Neuronal stem cell (in vitro differentiated cells): ENCODE results near the gene NAV2.

Experiments used
- DNase-seq: peaks from one replicate; pipeline ENCODE4 v3.0.0-alpha.2; 2013; ENCODE audit warnings: low spot score
- H2AFZ ChIP-seq: one replicate; pipeline ENCODE4 v1.6.1; 2013; ENCODE audit warnings: mild to moderate bottlenecking, low read length, inconsistent platforms
- H2AK5ac ChIP-seq: 2 replicates; pipeline ENCODE4 v1.6.1; 2013; ENCODE audit warnings: low read depth, mild to moderate bottlenecking, inconsistent platforms, low read length, moderate library complexity, mixed read lengths
- H2BK120ac ChIP-seq: 2 replicates; pipeline ENCODE4 v1.6.1; 2013; ENCODE audit warnings: low read depth, mild to moderate bottlenecking, inconsistent platforms, low read length, moderate library complexity, mixed read lengths
- H2BK12ac ChIP-seq: one replicate; pipeline ENCODE4 v1.6.1; 2013; ENCODE audit warnings: low read length, inconsistent platforms
- H2BK15ac ChIP-seq: 2 replicates; pipeline ENCODE4 v1.6.1; 2013; ENCODE audit warnings: mild to moderate bottlenecking, low read length, inconsistent platforms, mixed read lengths
- H2BK5ac ChIP-seq: one replicate; pipeline ENCODE4 v1.6.1; 2013; ENCODE audit warnings: inconsistent platforms, mild to moderate bottlenecking, low read length, moderate library complexity
- H3K14ac ChIP-seq: one replicate; pipeline ENCODE4 v1.6.1; 2013; ENCODE audit warnings: low read length, inconsistent platforms
- H3K18ac ChIP-seq: 2 replicates; pipeline ENCODE4 v1.6.1; 2013; ENCODE audit warnings: low read length, inconsistent platforms
- H3K23ac ChIP-seq: 2 replicates; pipeline ENCODE4 v1.6.1; 2013; ENCODE audit warnings: low read depth, mild to moderate bottlenecking, mixed read lengths, low read length, inconsistent platforms; ENCODE audit not compliant: poor library complexity
- H3K27ac ChIP-seq: replicated peaks from 3 replicates; pipeline ENCODE4 v1.5.1; 2013; ENCODE audit warnings: low read length, inconsistent platforms
- H3K27me3 ChIP-seq, 3 experiments: 2 replicates each; pipeline ENCODE4 v1.6.1; 2013; ENCODE audit warnings: low read length in 3 of 3, mild to moderate bottlenecking in 2 of 3, inconsistent platforms in 1 of 3, low read depth in 1 of 3, mixed read lengths in 1 of 3, moderate library complexity in 1 of 3; ENCODE audit not compliant: control insufficient read depth in 3 of 3, insufficient read depth in 3 of 3
- H3K36me3 ChIP-seq, 2 donors: replicated peaks in 1 of 2; 2 replicates each; pipeline ENCODE4 v1.6.1; 2013; ENCODE audit warnings: low read length in 2 of 2; ENCODE audit not compliant: control insufficient read depth in 2 of 2, insufficient read depth in 2 of 2
- H3K4ac ChIP-seq: 2 replicates; pipeline ENCODE4 v1.6.1; 2013; ENCODE audit warnings: inconsistent platforms, mild to moderate bottlenecking, low read length, moderate library complexity
- H3K4me1 ChIP-seq, 2 donors: 1 replicate in 1 of 2; 2 replicates in 1 of 2; pipeline ENCODE4 v1.6.1; 2013; ENCODE audit warnings: low read length in 2 of 2, low read depth in 1 of 2; ENCODE audit not compliant: control insufficient read depth in 2 of 2, insufficient read depth in 1 of 2
- H3K4me2 ChIP-seq: one replicate; pipeline ENCODE4 v1.6.1; 2013; ENCODE audit warnings: mild to moderate bottlenecking, low read length, inconsistent platforms; ENCODE audit not compliant: insufficient read depth, poor library complexity, severe bottlenecking
- H3K4me3 ChIP-seq, 2 donors: 2 replicates each; pipeline ENCODE4 v1.5.1; 2013; ENCODE audit warnings: low read length in 2 of 2, mild to moderate bottlenecking in 2 of 2, inconsistent platforms in 1 of 2, moderate library complexity in 1 of 2
- H3K79me1 ChIP-seq: one replicate; pipeline ENCODE4 v1.6.1; 2013; ENCODE audit warnings: low read depth, mild to moderate bottlenecking, inconsistent platforms, low read length, moderate library complexity
- H3K9ac ChIP-seq: one replicate; pipeline ENCODE4 v1.6.1; 2013; ENCODE audit warnings: mild to moderate bottlenecking, low read depth, low read length, inconsistent platforms; ENCODE audit not compliant: poor library complexity
- H3K9me3 ChIP-seq, 2 donors: replicated peaks in 1 of 2; 2 replicates each; pipeline versions ENCODE3 to v1.6.1; 2013; ENCODE audit warnings: low read length in 2 of 2, mild to moderate bottlenecking in 2 of 2, inconsistent platforms in 1 of 2, low read depth in 1 of 2, mixed read lengths in 1 of 2, moderate library complexity in 1 of 2; ENCODE audit not compliant: control insufficient read depth in 2 of 2, insufficient read depth in 1 of 2
- H4K8ac ChIP-seq: one replicate; pipeline ENCODE4 v1.6.1; 2013; ENCODE audit warnings: low read depth, mild to moderate bottlenecking, inconsistent platforms, low read length, moderate library complexity
- H4K91ac ChIP-seq: one replicate; pipeline ENCODE4 v1.6.1; 2013; ENCODE audit warnings: low read length, low read depth, mild to moderate bottlenecking, inconsistent platforms; ENCODE audit not compliant: poor library complexity
- WGBS, 2 donors: extraction: QIAGEN DNeasy Blood & Tissue Kit; methylation state at CpG; one replicate each; pipeline ENCODE4 v1.1.7; 2013; ENCODE audit warnings: missing lambda C conversion rate in 2 of 2, mixed read lengths in 1 of 2; ENCODE audit not compliant: insufficient read length in 2 of 2, insufficient replicate concordance in 1 of 2; ENCODE audit errors: extremely low coverage in 2 of 2; 5-methylcytosine and 5-hydroxymethylcytosine counted together

NAV2 gene

DNA sequence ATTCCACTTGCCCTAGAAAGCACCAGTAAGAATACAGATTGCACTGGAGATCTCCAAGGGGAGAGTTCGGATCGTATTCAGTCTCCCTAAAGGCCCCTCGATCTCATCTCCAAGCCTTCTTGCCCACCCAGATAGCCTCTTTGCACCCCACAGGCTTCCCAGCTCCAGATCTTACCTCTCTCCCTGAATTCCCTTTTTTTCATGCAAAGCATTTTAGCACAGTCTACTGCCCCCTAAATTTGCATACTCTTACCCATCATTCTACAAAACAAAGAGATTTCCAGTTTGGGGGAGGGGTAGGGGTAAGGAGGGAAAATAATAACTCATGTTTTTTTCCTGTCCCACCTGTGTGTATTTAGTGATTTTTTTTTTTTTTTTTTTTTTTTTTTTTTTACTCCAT is 105.2 kb downstream of the NAV2 start:
- no peak for DNase-seq
- Histone ChIP-seq H3K23ac (no peak overlapping the region), H2BK120ac (no peak overlapping the region), H2AK5ac (no peak overlapping the region), H3K4me1 (peaks cover 0 to 3% of the 10 kb centered on the region in 2 donors), H3K36me3 (no peaks in the 10 kb centered on the region), H4K91ac (no peak overlapping the region), H4K8ac (no peak overlapping the region), H3K27ac (no peak overlapping the region), H2AFZ (no peak overlapping the region), H3K4me3 (no peak overlapping the region), H3K79me1 (no peaks in the 10 kb centered on the region), H3K4ac (no peak overlapping the region), H3K9ac (no peak overlapping the region), H3K27me3 (no peaks in the 10 kb centered on the region), H3K18ac (no peak overlapping the region), H2BK15ac (no peak overlapping the region), H2BK5ac (no peak overlapping the region), H2BK12ac (no peak overlapping the region), H3K4me2 (no peak overlapping the region), H3K14ac (no peak overlapping the region), H3K9me3 (no peaks in the 10 kb centered on the region)
- WGBS, 2 donors: no CpG with 5 or more reads among the region's 3 CpGs

GRCh38 chr11:19818619-19819018 is 106.0 kb downstream of the NAV2 start:
- Histone ChIP-seq H3K9ac (no peak overlapping the region), H2BK5ac (no peak overlapping the region), H2BK12ac (no peak overlapping the region), H4K91ac (no peak overlapping the region), H3K23ac (no peak overlapping the region), H2BK15ac (no peak overlapping the region), H2AK5ac (no peak overlapping the region), H3K4ac (no peak overlapping the region), H2AFZ (no peak overlapping the region), H3K4me3 (no peak overlapping the region), H3K18ac (no peak overlapping the region), H3K27ac (no peak overlapping the region), H2BK120ac (no peak overlapping the region), H3K9me3 (no peaks in the 10 kb centered on the region), H4K8ac (no peak overlapping the region), H3K4me2 (no peak overlapping the region), H3K79me1 (no peaks in the 10 kb centered on the region), H3K36me3 (no peaks in the 10 kb centered on the region), H3K4me1 (peaks cover 0 to 3% of the 10 kb centered on the region in 2 donors), H3K27me3 (no peaks in the 10 kb centered on the region), H3K14ac (no peak overlapping the region)
- no peak for DNase-seq
- WGBS, 2 donors: 100% methylated on average over 1 of the region's 3 CpGs; no CpG with 5 or more reads in 1 of the 2 donors

- H3K27me3 ChIP-seq: no peaks in the 10 kb centered on the region
- H3K36me3 ChIP-seq: no peaks in the 10 kb centered on the region
- peaks cover 0 to 3% of the 10 kb centered on the region in 2 donors for H3K4me1 ChIP-seq
- H3K18ac ChIP-seq: peak overlapping the region; percentile 22
- H3K79me1 ChIP-seq: no peaks in the 10 kb centered on the region
- H2BK12ac ChIP-seq: no peak overlapping the region
- no peak overlapping the region for H2AFZ ChIP-seq
- no peak overlapping the region for H2BK120ac ChIP-seq
- H4K8ac ChIP-seq: no peak overlapping the region
- H2BK15ac ChIP-seq: no peak overlapping the region
- H2AK5ac ChIP-seq: no peak overlapping the region
- no peak overlapping the region for H3K23ac ChIP-seq
- H3K27ac ChIP-seq: no peak overlapping the region
- no peak overlapping the region for H3K4me3 ChIP-seq
- no peak for DNase-seq
- H3K9me3 ChIP-seq: no peaks in the 10 kb centered on the region
- no peak overlapping the region for H3K14ac ChIP-seq
- H3K4me2 ChIP-seq: no peak overlapping the region
- WGBS, 2 donors: no CpG with 5 or more reads among the region's 2 CpGs
- no peak overlapping the region for H2BK5ac ChIP-seq
- H3K4ac ChIP-seq: no peak overlapping the region
- no peak overlapping the region for H4K91ac ChIP-seq
- no peak overlapping the region for H3K9ac ChIP-seq
Observed at GRCh38 chr11:19819148-19819547, 106.5 kb downstream of the NAV2 start.

DNA sequence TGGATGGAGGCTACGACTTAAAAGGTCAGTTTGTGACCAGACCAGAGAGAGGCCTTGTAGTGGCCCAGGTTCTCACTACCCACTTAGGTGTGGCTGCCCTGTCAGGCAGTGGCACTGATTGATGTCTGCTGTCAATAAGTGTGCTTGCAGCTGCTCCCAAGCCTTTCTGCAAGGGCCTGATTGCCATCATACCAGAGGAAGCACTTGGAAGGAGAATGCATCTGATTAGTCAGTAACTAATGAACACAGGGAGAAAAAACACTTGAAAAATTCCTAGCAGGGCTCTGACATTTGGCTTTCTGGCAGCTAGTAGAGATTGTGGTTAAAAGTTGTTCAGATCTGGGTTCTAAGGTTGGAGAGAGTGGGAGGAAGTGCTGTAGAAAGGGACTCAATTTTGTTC is 107.5 kb downstream of the NAV2 start:
- no CpG with 5 or more reads among the region's 1 CpG for WGBS, 2 donors

More for the DNA sequence above, 107.5 kb downstream of the NAV2 start:
- peaks cover 0 to 3% of the 10 kb centered on the region in 2 donors for H3K4me1 ChIP-seq
- no peak overlapping the region for H3K4ac ChIP-seq
- no peak overlapping the region for H2BK15ac ChIP-seq
- H3K18ac ChIP-seq: no peak overlapping the region
- no peak overlapping the region for H3K23ac ChIP-seq
- no peaks in the 10 kb centered on the region for H3K9me3 ChIP-seq
- H3K9ac ChIP-seq: no peak overlapping the region
- no peak overlapping the region for H3K14ac ChIP-seq
- no peak overlapping the region for H2AFZ ChIP-seq
- H3K27ac ChIP-seq: no peak overlapping the region
- H3K36me3 ChIP-seq: no peaks in the 10 kb centered on the region
- no peak overlapping the region for H4K91ac ChIP-seq
- no peak overlapping the region for H2BK12ac ChIP-seq
- DNase-seq: no peak
- no peak overlapping the region for H2AK5ac ChIP-seq
- H2BK120ac ChIP-seq: no peak overlapping the region
- H2BK5ac ChIP-seq: no peak overlapping the region
- H3K27me3 ChIP-seq: no peaks in the 10 kb centered on the region
- no peak overlapping the region for H3K4me2 ChIP-seq
- H3K79me1 ChIP-seq: no peaks in the 10 kb centered on the region
- no peak overlapping the region for H3K4me3 ChIP-seq
- no peak overlapping the region for H4K8ac ChIP-seq
